Retinal pigment epithelial cell (primary cell): ENCODE measurements around the gene PLEKHN1.
"Not testable (repeated sequence)": the region's sequence is repeated elsewhere in the genome, so short reads cannot be mapped to it uniquely, and the experiment has no call there.

ENCODE experiments used
- DNase-seq: peaks from one replicate; pipeline ENCODE4 v3.0.0-alpha.2; 2010; ENCODE audit warnings: low read depth
- H3K4me3 ChIP-seq: 2 replicates; pipeline ENCODE4 v1.5.1; 2011; ENCODE audit warnings: mild to moderate bottlenecking, low read length, control low read depth, moderate library complexity
- CTCF ChIP-seq: conservative IDR thresholded peaks from 2 replicates; pipeline ENCODE4 v1.5.1; 2011; ENCODE audit warnings: low read depth, low read length, control low read depth, inconsistent platforms

PLEKHN1 gene

GRCh38 chr1:1006305-1007159 lies 40.2 kb downstream of the PLEKHN1 start:
- TF ChIP-seq CTCF = no peak
- H3K4me3 ChIP-seq = no peak overlapping the region
- no peak for DNase-seq

- not testable (repeated sequence) for DNase-seq, H3K4me3 ChIP-seq
These were observed 43.8 kb downstream of the PLEKHN1 start for GRCh38 chr1:1010131-1010530.

DNA sequence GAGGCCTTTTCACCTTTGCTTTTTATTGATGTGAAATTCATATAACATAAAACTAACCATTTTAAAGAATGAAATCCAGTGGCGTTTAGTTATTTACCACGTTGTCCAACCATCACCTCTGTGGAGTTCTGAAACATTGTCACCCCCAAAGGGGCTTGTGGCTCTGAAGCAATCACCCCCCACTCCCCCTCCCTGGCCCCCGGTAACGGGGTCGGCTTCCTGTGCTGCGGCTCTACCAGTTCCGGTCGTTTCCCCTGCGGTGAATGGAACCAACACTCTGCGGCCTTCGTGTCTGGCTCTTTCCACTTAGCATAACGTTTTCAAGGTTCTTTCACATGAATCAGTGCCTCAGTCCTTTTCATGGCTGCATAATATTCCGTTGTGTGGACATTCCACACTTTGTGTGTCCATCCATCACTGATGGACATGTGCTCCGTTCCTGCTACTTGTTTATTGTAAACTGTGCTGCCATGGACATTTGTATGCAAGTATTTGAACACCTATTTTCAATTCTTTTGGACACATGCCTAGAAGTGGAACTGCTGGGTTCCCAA lies 45.2 kb downstream of the PLEKHN1 start:
- no peak overlapping the region for H3K4me3 ChIP-seq
- TF ChIP-seq CTCF = no peak
- DNase-seq = no peak

DNA sequence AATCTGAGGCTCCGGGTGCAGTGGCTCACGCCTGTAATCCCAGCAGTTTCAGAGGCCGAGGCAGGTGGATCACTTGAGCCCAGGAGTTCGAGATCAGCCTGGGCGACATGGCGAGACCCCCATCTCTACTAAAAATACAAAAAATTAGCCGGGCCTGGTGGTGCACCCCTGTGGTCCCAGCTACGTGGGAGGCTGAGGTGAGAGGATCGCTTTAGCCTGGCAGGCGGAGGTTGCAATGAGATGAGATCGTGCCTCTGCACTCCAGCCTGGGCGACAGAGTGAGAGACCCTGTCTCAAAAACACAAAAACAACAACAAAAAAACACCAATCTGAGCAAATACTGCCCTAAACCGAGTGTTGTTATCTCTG lies 46.4 kb downstream of the PLEKHN1 start:
- H3K4me3 ChIP-seq = peak overlapping the region; percentile 62
- not testable (repeated sequence) for DNase-seq

GRCh38 chr1:1013105-1013921 lies 47.0 kb downstream of the PLEKHN1 start, which contains the start of gene ISG15:
Gene ISG15, plus strand, starts transcription at chr1:1013497. Its CDS starts 77 bp downstream, at chr1:1013574.
- peak within 1 kb of the TSS; percentile 62 for H3K4me3 ChIP-seq
- no peak for DNase-seq
- TF ChIP-seq CTCF = no peak

GRCh38 chr1:1013922-1014648 lies 47.8 kb downstream of the PLEKHN1 start:
- no peak for TF ChIP-seq CTCF
- DNase-seq = no peak
- H3K4me3 ChIP-seq = peak overlapping the region; percentile 62

GRCh38 chr1:1014799-1015681 lies 48.8 kb downstream of the PLEKHN1 start:
- no peak overlapping the region for H3K4me3 ChIP-seq
- no peak for DNase-seq
- TF ChIP-seq CTCF = peak; percentile 70

DNA sequence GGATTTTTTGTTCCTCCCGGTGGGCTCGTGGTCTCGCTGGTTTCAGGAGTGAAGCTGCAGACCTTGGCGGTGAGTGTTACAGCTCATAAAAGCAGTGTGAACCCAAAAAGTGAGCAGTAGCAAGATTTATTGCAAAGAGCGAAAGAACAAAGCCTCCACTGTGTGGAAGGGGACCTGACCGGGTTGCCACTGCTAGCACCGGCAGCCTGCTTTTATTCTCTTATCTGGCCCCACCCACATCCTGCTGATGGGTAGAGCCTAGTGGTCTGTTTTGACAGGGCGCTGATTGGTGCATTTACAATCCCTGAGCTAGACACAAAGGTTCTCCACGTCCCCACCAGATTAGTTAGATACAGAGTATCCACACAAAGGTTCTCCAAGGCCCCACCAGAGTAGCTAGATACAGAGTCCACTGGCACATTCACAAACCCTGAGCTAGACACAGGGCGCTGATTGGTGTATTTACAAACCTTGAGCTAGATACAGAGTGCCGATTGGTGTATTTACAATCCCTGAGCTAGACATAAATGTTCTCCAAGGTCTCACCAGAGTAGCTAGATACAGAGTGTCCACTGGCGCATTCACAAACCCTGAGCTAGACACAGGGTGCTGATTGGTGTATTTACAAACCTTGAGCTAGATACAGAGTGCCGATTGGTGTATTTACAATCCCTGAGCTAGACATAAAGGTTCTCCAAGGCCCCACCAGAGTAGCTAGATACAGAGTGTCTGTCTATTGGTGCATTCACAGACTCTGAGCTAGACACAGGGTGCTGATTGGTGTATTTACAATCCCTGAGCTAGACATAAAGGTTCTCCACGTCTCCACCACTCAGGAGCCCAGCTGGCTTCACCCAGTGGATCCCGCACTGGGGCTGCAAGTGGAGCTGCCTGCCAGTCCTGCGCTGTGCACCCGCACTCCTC lies 51.4 kb downstream of the PLEKHN1 start:
- H3K4me3 ChIP-seq, DNase-seq: not testable (repeated sequence)

DNA sequence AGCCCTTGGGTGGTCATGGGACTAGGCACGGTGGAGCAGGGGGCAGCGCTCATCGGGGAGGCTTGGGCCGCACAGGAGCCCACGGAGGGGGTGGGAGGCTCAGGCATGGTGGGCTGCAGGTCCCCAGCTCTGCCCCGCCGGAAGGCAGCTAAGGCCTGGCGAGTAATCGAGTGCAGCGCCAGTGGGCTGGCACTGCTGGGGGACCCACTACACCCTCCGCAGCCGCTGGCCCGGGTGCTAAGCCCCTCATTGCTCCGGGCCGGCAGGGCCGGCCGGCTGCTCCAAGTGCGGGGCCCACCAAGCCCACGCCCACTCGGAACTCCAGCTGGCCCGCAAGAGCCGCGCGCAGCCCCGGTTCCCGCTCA lies 52.0 kb downstream of the PLEKHN1 start:
- H3K4me3 ChIP-seq, DNase-seq: not testable (repeated sequence)
